Skeletal muscle cell (primary cell): ENCODE results near the gene ACSF2.
"Not testable (repeated sequence)": the region's sequence is repeated elsewhere in the genome, so short reads cannot be mapped to it uniquely, and the experiment has no call there.

Experiments used
- DNase-seq: peaks from one replicate; pipeline ENCODE4 v3.0.0-alpha.2; 2010; ENCODE audit warnings: low read depth
- H3K4me3 ChIP-seq: 2 replicates; pipeline ENCODE4 v1.5.1; 2011; ENCODE audit warnings: low read depth, mild to moderate bottlenecking, control low read depth, low read length, moderate library complexity

Gene ACSF2

GRCh38 chr17:50425682-50426471 lies at the start of gene ACSF2:
Gene ACSF2, plus strand, starts transcription at chr17:50426218. Its CDS starts 44 bp downstream, at chr17:50426262.
- no peak for DNase-seq
- peak within 1 kb of the TSS; percentile 65 for H3K4me3 ChIP-seq

- DNase-seq = no peak
- H3K4me3 ChIP-seq = no peak overlapping the region
Observed at GRCh38 chr17:50379351-50380132, 46.5 kb upstream of the ACSF2 start.

- H3K4me3 ChIP-seq = no peak overlapping the region
- DNase-seq = no peak
Observed at GRCh38 chr17:50380369-50381259, 45.4 kb upstream of the ACSF2 start.

- H3K4me3 ChIP-seq = no peak overlapping the region
- DNase-seq = no peak
Observed at GRCh38 chr17:50381260-50381815, 44.7 kb upstream of the ACSF2 start.

- no peak overlapping the region for H3K4me3 ChIP-seq
- DNase-seq = no peak
Observed at GRCh38 chr17:50381920-50382319, 44.1 kb upstream of the ACSF2 start.

- H3K4me3 ChIP-seq = no peak overlapping the region
- DNase-seq = no peak
Observed at GRCh38 chr17:50382931-50383330, 43.1 kb upstream of the ACSF2 start.

- no peak for DNase-seq
- no peak overlapping the region for H3K4me3 ChIP-seq
Observed at GRCh38 chr17:50386510-50386909, 39.5 kb upstream of the ACSF2 start.

GRCh38 chr17:50388728-50389127 lies 37.3 kb upstream of the ACSF2 start:
- H3K4me3 ChIP-seq = no peak overlapping the region
- no peak for DNase-seq

GRCh38 chr17:50389534-50389933 lies 36.5 kb upstream of the ACSF2 start:
- no peak for DNase-seq

GRCh38 chr17:50392621-50393020 lies 33.4 kb upstream of the ACSF2 start:
- DNase-seq = no peak
- H3K4me3 ChIP-seq = no peak overlapping the region

More at GRCh38 chr17:50389534-50389933, 36.5 kb upstream of the ACSF2 start:
- H3K4me3 ChIP-seq = no peak overlapping the region

GRCh38 chr17:50393700-50394099 lies 32.3 kb upstream of the ACSF2 start:
- no peak for DNase-seq

GRCh38 chr17:50394711-50395110 lies 31.3 kb upstream of the ACSF2 start:
- no peak for DNase-seq
- H3K4me3 ChIP-seq = peak overlapping the region; percentile 99

More at GRCh38 chr17:50393700-50394099, 32.3 kb upstream of the ACSF2 start:
- no peak overlapping the region for H3K4me3 ChIP-seq

- peak; percentile 15 for DNase-seq
- H3K4me3 ChIP-seq = peak overlapping the region; percentile 99
Observed at GRCh38 chr17:50396261-50397110, 29.5 kb upstream of the ACSF2 start.

GRCh38 chr17:50397111-50397918 lies 28.7 kb upstream of the ACSF2 start, which contains the start of gene LRRC59:
Gene LRRC59, minus strand, starts transcription at chr17:50397523. Its CDS starts 206 bp downstream, at chr17:50397317.
- DNase-seq = peak; percentile 47

GRCh38 chr17:50397919-50398285 lies 28.1 kb upstream of the ACSF2 start:
- peak overlapping the region; percentile 99 for H3K4me3 ChIP-seq

More at GRCh38 chr17:50397111-50397918, 28.7 kb upstream of the ACSF2 start, which contains the start of gene LRRC59:
- peak within 1 kb of the TSS; percentile 99 for H3K4me3 ChIP-seq

GRCh38 chr17:50398672-50399071 lies 27.3 kb upstream of the ACSF2 start:
- DNase-seq = not testable (repeated sequence)

More at GRCh38 chr17:50397919-50398285, 28.1 kb upstream of the ACSF2 start:
- no peak for DNase-seq

GRCh38 chr17:50399591-50399990 lies 26.4 kb upstream of the ACSF2 start:
- not testable (repeated sequence) for H3K4me3 ChIP-seq, DNase-seq

More at GRCh38 chr17:50398672-50399071, 27.3 kb upstream of the ACSF2 start:
- not testable (repeated sequence) for H3K4me3 ChIP-seq
